Uterus (tissue), 4 donors: ENCODE measurements around the gene AFMID. TPM values are rescaled to one million over a fixed set of nuclear protein-coding genes. Genes with fewer than 3 reads are reported as not detected.
"Not testable (repeated sequence)": the region's sequence is repeated elsewhere in the genome, so short reads cannot be mapped to it uniquely, and the experiment has no call there.

Experiments
- DNase-seq, 2 donors: peaks; one replicate each; pipeline ENCODE4 v3.0.0-alpha.2; 2019 to 2020
- H3K27ac ChIP-seq, 2 donors: fragments of 200-600 bp; sonication (generic); 1 replicate in 1 of 2; 2 replicates in 1 of 2; pipeline ENCODE4 v1.5.1; 2016 to 2018
- H3K27me3 ChIP-seq, 2 donors: fragments of 200-600 bp; sonication (generic); one replicate each; pipeline ENCODE4 v1.5.1; 2018 to 2019; ENCODE audit warnings: control low read depth in 1 of 2
- H3K36me3 ChIP-seq, 2 donors: fragments of 200-600 bp; sonication (generic); one replicate each; pipeline ENCODE4 v1.5.1; 2019; ENCODE audit warnings: control low read depth in 1 of 2
- H3K4me1 ChIP-seq, 2 donors: fragments of 200-600 bp; sonication (generic); one replicate each; pipeline ENCODE4 v1.5.1; 2018 to 2019; ENCODE audit warnings: control low read depth in 1 of 2
- H3K4me3 ChIP-seq, 2 donors: fragments of 200-600 bp; sonication (generic); 1 replicate in 1 of 2; 2 replicates in 1 of 2; pipeline ENCODE4 v1.5.1; 2018 to 2019; ENCODE audit warnings: mild to moderate bottlenecking in 1 of 2
- H3K9me3 ChIP-seq, 2 donors: fragments of 200-600 bp; sonication (generic); one replicate each; pipeline ENCODE4 v1.5.1; 2019; ENCODE audit warnings: control low read depth in 1 of 2
- CTCF ChIP-seq, 4 experiments: fragments of 200-600 bp in 2 of 4; fragments of 450-650 bp in 2 of 4; sonication (generic) in 2 of 4; IDR thresholded peaks; one replicate each; pipeline ENCODE4 v1.5.1; 2016 to 2019; ENCODE audit warnings: antibody characterized with exemption in 4 of 4, mild to moderate bottlenecking in 2 of 4, moderate library complexity in 1 of 4
- POLR2A ChIP-seq, 2 donors: fragments of 450-650 bp; IDR thresholded peaks; one replicate each; pipeline ENCODE4 v1.6.1; 2016; ENCODE audit warnings: antibody characterized with exemption in 2 of 2, mild to moderate bottlenecking in 1 of 2, moderate library complexity in 1 of 2
- intact Hi-C: fragments of 100-400 bp; cut with DNase I; formaldehyde crosslinking; loops from one replicate; pipeline ENCODE4 v1.15.1; 2023; ENCODE audit warnings: low total_unique reads
- total RNA-seq, 4 donors: library from RNA; depleted of rRNA in 3 of 4; stranded (reverse); fragments of >200 nt in 3 of 4; gene quantifications; one replicate each; pipeline versions ENCODE4 v1.1.0 to v1.2.4, GENCODE V29; 2014 to 2023
- donor health status: DM: yes; HTN: yes; CAD: no.

AFMID gene
- 10 to 100 TPM; 21.2 to 38.4 (median 23.7) TPM for total RNA-seq

GRCh38 chr17:78186692-78187595, at the start of gene AFMID, which contains the start of gene TK1:
Gene AFMID (plus strand): TSS chr17:78187362. CDS start chr17:78187371, 9 bp downstream.
Gene TK1 (minus strand): TSS chr17:78187052. CDS start chr17:78186994, 58 bp downstream.
- Histone ChIP-seq H3K36me3 (no peaks in the 10 kb centered on the region), H3K4me1 (no peaks in the 10 kb centered on the region), H3K27me3 (no peaks in the 10 kb centered on the region), H3K9me3 (no peaks in the 10 kb centered on the region), H3K4me3 (peak within 1 kb of the TSS; percentile 29 to 47), H3K27ac (peak within 1 kb of the TSS; percentile 53 to 69)
- TF ChIP-seq CTCF (IDR thresholded peaks at IDR 0.05) (peak; percentile 89 to 97 (median 94)), POLR2A (IDR thresholded peaks at IDR 0.05) (peak in 1 of 2 donors; percentile 83)
- DNase-seq: peak; percentile 95 to 98
- intact Hi-C loops: no loop called here

- no peaks in the 10 kb centered on the region for H3K9me3 ChIP-seq
- DNase-seq: no peak
- intact Hi-C loops: no loop called here
- H3K4me1 ChIP-seq: no peaks in the 10 kb centered on the region
- no peak for TF ChIP-seq POLR2A (IDR thresholded peaks at IDR 0.05)
- H3K27me3 ChIP-seq: no peaks in the 10 kb centered on the region
- no peak overlapping the region for H3K27ac ChIP-seq
- H3K4me3 ChIP-seq: no peak overlapping the region
- H3K36me3 ChIP-seq: no peaks in the 10 kb centered on the region
These were observed 49.6 kb upstream of the AFMID start for GRCh38 chr17:78137392-78138203.

- intact Hi-C loops: no loop called here
- no peaks in the 10 kb centered on the region for H3K9me3 ChIP-seq
- no peak for TF ChIP-seq POLR2A (IDR thresholded peaks at IDR 0.05)
- TF ChIP-seq CTCF (IDR thresholded peaks at IDR 0.05): no peak
- no peaks in the 10 kb centered on the region for H3K27me3 ChIP-seq
- no peak overlapping the region for H3K27ac ChIP-seq
- DNase-seq: no peak
- H3K4me3 ChIP-seq: no peak overlapping the region
- H3K36me3 ChIP-seq: no peaks in the 10 kb centered on the region
- H3K4me1 ChIP-seq: no peaks in the 10 kb centered on the region
These were observed 48.7 kb upstream of the AFMID start for GRCh38 chr17:78138204-78139060.

- H3K9me3 ChIP-seq, H3K27me3 ChIP-seq, intact Hi-C loops, DNase-seq, H3K4me1 ChIP-seq, H3K36me3 ChIP-seq, H3K27ac ChIP-seq, H3K4me3 ChIP-seq: not testable (repeated sequence)
These were observed 47.3 kb upstream of the AFMID start for GRCh38 chr17:78139861-78140168.

GRCh38 chr17:78140169-78141051, 46.8 kb upstream of the AFMID start:
- no peaks in the 10 kb centered on the region for H3K9me3 ChIP-seq
- H3K4me1 ChIP-seq: peaks cover 0 to 4% of the 10 kb centered on the region in 2 donors
- H3K27me3 ChIP-seq: no peaks in the 10 kb centered on the region
- H3K4me3 ChIP-seq: no peak overlapping the region
- DNase-seq: peak; percentile 83 to 87
- peak overlapping the region in 1 of 2 donors; percentile 5 for H3K27ac ChIP-seq
- intact Hi-C loops: no loop called here
- TF ChIP-seq POLR2A (IDR thresholded peaks at IDR 0.05) (peak; percentile 20 to 57), CTCF (IDR thresholded peaks at IDR 0.05) (no peak)
- H3K36me3 ChIP-seq: no peaks in the 10 kb centered on the region
